ENCODE data around the gene TAF15. TPM values are rescaled to one million over a fixed set of nuclear protein-coding genes. Genes with fewer than 3 reads are reported as not detected.

TAF15 gene
- total and polyA plus RNA-seq, 2 of the 13 experiments (the other 11 are each of a cell fraction or from before 2014, with no cell fraction given): 25.2 to 26.5 TPM

DNA sequence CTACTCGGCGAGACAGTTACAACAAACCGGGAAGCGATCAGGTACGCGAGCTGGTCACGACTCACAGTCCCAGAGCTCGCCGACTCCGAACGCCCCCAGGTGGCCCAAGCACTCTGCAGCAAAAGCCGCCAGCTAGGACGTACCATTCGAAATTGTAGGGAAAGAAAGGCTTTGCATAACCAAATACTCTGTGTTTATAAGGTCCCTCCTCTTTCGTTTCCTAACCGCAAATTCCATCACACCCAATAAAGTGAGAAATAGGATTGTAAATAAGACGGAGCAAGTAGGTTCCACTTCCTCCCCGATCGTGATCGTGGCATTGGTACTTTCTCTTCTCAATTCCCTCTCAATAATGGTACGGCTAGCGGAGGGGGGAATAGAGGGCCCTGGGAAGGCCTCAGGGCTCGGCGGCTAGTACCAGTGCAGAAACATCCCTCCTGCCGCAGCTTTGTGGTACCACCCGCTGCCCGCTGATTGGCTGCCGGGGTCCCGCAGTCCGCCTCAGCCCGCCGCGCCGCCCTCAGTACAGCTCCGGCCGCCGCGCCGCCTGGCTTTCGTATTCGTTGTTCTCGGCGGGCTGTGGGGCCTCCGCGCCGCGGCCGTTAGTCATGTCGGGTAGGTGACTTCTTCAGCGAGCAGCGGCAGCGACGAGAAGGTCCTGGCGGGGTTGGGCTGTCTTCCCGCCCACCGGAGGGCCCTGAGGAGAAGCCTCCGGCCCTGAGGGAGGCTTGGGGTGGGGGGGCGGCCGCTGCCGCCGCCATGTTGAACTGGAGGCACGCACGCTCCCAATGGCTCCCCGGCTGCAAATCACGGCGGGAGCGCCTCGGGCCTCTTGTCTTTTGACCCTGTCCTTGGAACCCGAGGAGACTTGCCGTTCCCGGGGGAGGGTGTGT, at the start of gene TAF15 (continued):
- TF ChIP-seq, protein P1, sequence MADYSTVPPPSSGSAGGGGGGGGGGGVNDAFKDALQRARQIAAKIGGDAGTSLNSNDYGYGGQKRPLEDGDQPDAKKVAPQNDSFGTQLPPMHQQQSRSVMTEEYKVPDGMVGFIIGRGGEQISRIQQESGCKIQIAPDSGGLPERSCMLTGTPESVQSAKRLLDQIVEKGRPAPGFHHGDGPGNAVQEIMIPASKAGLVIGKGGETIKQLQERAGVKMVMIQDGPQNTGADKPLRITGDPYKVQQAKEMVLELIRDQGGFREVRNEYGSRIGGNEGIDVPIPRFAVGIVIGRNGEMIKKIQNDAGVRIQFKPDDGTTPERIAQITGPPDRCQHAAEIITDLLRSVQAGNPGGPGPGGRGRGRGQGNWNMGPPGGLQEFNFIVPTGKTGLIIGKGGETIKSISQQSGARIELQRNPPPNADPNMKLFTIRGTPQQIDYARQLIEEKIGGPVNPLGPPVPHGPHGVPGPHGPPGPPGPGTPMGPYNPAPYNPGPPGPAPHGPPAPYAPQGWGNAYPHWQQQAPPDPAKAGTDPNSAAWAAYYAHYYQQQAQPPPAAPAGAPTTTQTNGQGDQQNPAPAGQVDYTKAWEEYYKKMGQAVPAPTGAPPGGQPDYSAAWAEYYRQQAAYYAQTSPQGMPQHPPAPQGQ (CRISPR knock-in tag; IDR thresholded peaks at IDR 0.05; ENCODE audit: borderline replicate concordance): 0 out of 2 replicates have a peak, but pooled peaks have one; percentile 61
- peak; percentile 18; the same call in 1 of the 2 replicates for TF ChIP-seq JUNB (CRISPR knock-in tag; IDR thresholded peaks at IDR 0.05; ENCODE audit: borderline replicate concordance)
- TF ChIP-seq, protein P2, sequence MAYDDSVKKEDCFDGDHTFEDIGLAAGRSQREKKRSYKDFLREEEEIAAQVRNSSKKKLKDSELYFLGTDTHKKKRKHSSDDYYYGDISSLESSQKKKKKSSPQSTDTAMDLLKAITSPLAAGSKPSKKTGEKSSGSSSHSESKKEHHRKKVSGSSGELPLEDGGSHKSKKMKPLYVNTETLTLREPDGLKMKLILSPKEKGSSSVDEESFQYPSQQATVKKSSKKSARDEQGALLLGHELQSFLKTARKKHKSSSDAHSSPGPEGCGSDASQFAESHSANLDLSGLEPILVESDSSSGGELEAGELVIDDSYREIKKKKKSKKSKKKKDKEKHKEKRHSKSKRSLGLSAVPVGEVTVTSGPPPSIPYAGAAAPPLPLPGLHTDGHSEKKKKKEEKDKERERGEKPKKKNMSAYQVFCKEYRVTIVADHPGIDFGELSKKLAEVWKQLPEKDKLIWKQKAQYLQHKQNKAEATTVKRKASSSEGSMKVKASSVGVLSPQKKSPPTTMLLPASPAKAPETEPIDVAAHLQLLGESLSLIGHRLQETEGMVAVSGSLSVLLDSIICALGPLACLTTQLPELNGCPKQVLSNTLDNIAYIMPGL (CRISPR knock-in tag; IDR thresholded peaks at IDR 0.05; ENCODE audit: borderline replicate concordance in 1 of 2, low read depth in 1 of 2): peak; percentile 77 to 83
- TF ChIP-seq CEBPB (IDR thresholded peaks at IDR 0.05; ENCODE audit: borderline replicate concordance, low read depth, low read length): no peak
- TF ChIP-seq ZZZ3 (CRISPR knock-in tag; IDR thresholded peaks at IDR 0.05; ENCODE audit: borderline replicate concordance): peak; percentile 67; the same call in 1 of the 2 replicates
- TF ChIP-seq, protein P3, sequence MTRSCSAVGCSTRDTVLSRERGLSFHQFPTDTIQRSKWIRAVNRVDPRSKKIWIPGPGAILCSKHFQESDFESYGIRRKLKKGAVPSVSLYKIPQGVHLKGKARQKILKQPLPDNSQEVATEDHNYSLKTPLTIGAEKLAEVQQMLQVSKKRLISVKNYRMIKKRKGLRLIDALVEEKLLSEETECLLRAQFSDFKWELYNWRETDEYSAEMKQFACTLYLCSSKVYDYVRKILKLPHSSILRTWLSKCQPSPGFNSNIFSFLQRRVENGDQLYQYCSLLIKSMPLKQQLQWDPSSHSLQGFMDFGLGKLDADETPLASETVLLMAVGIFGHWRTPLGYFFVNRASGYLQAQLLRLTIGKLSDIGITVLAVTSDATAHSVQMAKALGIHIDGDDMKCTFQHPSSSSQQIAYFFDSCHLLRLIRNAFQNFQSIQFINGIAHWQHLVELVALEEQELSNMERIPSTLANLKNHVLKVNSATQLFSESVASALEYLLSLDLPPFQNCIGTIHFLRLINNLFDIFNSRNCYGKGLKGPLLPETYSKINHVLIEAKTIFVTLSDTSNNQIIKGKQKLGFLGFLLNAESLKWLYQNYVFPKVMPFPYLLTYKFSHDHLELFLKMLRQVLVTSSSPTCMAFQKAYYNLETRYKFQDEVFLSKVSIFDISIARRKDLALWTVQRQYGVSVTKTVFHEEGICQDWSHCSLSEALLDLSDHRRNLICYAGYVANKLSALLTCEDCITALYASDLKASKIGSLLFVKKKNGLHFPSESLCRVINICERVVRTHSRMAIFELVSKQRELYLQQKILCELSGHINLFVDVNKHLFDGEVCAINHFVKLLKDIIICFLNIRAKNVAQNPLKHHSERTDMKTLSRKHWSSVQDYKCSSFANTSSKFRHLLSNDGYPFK (CRISPR knock-in tag; IDR thresholded peaks at IDR 0.05; ENCODE audit: borderline replicate concordance): peak; percentile 98
- TF ChIP-seq ZNF724P (CRISPR knock-in tag; IDR thresholded peaks at IDR 0.05; ENCODE audit: borderline replicate concordance): peak; percentile 28; the same call in 1 of the 2 replicates
- TF ChIP-seq ZBTB42 (CRISPR knock-in tag; IDR thresholded peaks at IDR 0.05): peak; percentile 86; the same call in 1 of the 2 replicates
- peak; percentile 70 for TF ChIP-seq GATAD1 (CRISPR knock-in tag; IDR thresholded peaks at IDR 0.05)
- TF ChIP-seq, protein P4, sequence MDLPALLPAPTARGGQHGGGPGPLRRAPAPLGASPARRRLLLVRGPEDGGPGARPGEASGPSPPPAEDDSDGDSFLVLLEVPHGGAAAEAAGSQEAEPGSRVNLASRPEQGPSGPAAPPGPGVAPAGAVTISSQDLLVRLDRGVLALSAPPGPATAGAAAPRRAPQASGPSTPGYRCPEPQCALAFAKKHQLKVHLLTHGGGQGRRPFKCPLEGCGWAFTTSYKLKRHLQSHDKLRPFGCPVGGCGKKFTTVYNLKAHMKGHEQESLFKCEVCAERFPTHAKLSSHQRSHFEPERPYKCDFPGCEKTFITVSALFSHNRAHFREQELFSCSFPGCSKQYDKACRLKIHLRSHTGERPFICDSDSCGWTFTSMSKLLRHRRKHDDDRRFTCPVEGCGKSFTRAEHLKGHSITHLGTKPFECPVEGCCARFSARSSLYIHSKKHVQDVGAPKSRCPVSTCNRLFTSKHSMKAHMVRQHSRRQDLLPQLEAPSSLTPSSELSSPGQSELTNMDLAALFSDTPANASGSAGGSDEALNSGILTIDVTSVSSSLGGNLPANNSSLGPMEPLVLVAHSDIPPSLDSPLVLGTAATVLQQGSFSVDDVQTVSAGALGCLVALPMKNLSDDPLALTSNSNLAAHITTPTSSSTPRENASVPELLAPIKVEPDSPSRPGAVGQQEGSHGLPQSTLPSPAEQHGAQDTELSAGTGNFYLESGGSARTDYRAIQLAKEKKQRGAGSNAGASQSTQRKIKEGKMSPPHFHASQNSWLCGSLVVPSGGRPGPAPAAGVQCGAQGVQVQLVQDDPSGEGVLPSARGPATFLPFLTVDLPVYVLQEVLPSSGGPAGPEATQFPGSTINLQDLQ (CRISPR knock-in tag; IDR thresholded peaks at IDR 0.05): no peak
- peak; percentile 61; the same call in 1 of the 2 replicates for TF ChIP-seq ZNF343 (CRISPR knock-in tag; IDR thresholded peaks at IDR 0.05)
- TF ChIP-seq HNF4G (IDR thresholded peaks at IDR 0.05; ENCODE audit: borderline replicate concordance, low read depth, low read length): no peak
- TF ChIP-seq HNF4G (CRISPR knock-in tag; IDR thresholded peaks at IDR 0.05; ENCODE audit: borderline replicate concordance, low read depth): no peak
- no peak for TF ChIP-seq ZNF460 (CRISPR knock-in tag; IDR thresholded peaks at IDR 0.05; ENCODE audit: borderline replicate concordance)
- peak; percentile 88; the same call in 1 of the 2 replicates for TF ChIP-seq ZNF879 (CRISPR knock-in tag; IDR thresholded peaks at IDR 0.05)

Data from HepG2 (cell line).